Skeletal muscle tissue (tissue), 4 donors: ENCODE results near the gene NR2C2. TPM values are rescaled to one million over a fixed set of nuclear protein-coding genes. Genes with fewer than 3 reads are reported as not detected.

Experiments
- H3K27ac ChIP-seq: one replicate; pipeline ENCODE4 v1.7.0; 2013; ENCODE audit warnings: mild to moderate bottlenecking, low read depth, low read length, inconsistent platforms
- H3K27me3 ChIP-seq, 3 donors: one replicate each; pipeline ENCODE4 v1.7.0; 2013; ENCODE audit warnings: low read length in 3 of 3; ENCODE audit not compliant: control insufficient read depth in 3 of 3, insufficient read depth in 3 of 3
- H3K36me3 ChIP-seq, 3 donors: one replicate each; pipeline ENCODE4 v1.7.0; 2013; ENCODE audit warnings: low read length in 3 of 3; ENCODE audit not compliant: control insufficient read depth in 3 of 3, insufficient read depth in 3 of 3
- H3K4me1 ChIP-seq, 3 donors: one replicate each; pipeline ENCODE4 v1.7.0; 2013; ENCODE audit warnings: low read length in 3 of 3, mild to moderate bottlenecking in 3 of 3; ENCODE audit not compliant: control insufficient read depth in 3 of 3, insufficient read depth in 3 of 3
- H3K4me3 ChIP-seq, 3 donors: one replicate each; pipeline ENCODE4 v1.7.0; 2013; ENCODE audit warnings: low read length in 3 of 3
- H3K9ac ChIP-seq, 3 donors: one replicate each; pipeline ENCODE4 v1.7.0; 2013; ENCODE audit warnings: low read length in 3 of 3, mild to moderate bottlenecking in 3 of 3, moderate library complexity in 2 of 3, low read depth in 1 of 3
- H3K9me3 ChIP-seq, 3 donors: one replicate each; pipeline ENCODE4 v1.7.0; 2013; ENCODE audit warnings: low read length in 3 of 3; ENCODE audit not compliant: control insufficient read depth in 3 of 3
- total RNA-seq: library from RNA; depleted of rRNA; stranded (reverse); fragments of >200 nt; gene quantifications from one replicate; pipeline ENCODE4 v1.2.3, GENCODE V29; 2014
- donor health status: Osteomylitis.

NR2C2 gene
- total RNA-seq, 1 donor from 2014 or later = 27.7 TPM

GRCh38 chr3:14921034-14921616 lies 26.3 kb upstream of the NR2C2 start:
- no peak overlapping the region for H3K9ac ChIP-seq
- no peaks in the 10 kb centered on the region for H3K9me3 ChIP-seq
- peaks cover 0 to 20% (median 7%) of the 10 kb centered on the region in 3 donors for H3K36me3 ChIP-seq
- no peak overlapping the region for H3K4me3 ChIP-seq
- H3K27me3 ChIP-seq = no peaks in the 10 kb centered on the region
- H3K4me1 ChIP-seq = peaks cover 3 to 8% (median 8%) of the 10 kb centered on the region in 3 donors
- no peak overlapping the region for H3K27ac ChIP-seq

- Histone ChIP-seq H3K36me3 (peaks cover 0 to 29% (median 6%) of the 10 kb centered on the region in 3 donors), H3K27me3 (no peaks in the 10 kb centered on the region), H3K4me3 (no peak overlapping the region), H3K4me1 (peaks cover 3 to 8% (median 8%) of the 10 kb centered on the region in 3 donors), H3K9me3 (no peaks in the 10 kb centered on the region), H3K27ac (no peak overlapping the region), H3K9ac (no peak overlapping the region)
Measured at GRCh38 chr3:14921811-14922705, 25.3 kb upstream of the NR2C2 start.

- Histone ChIP-seq H3K4me3 (no peak overlapping the region), H3K27ac (no peak overlapping the region), H3K36me3 (peaks cover 0 to 29% (median 5%) of the 10 kb centered on the region in 3 donors), H3K9ac (no peak overlapping the region), H3K27me3 (no peaks in the 10 kb centered on the region), H3K9me3 (no peaks in the 10 kb centered on the region), H3K4me1 (peaks cover 3 to 8% (median 8%) of the 10 kb centered on the region in 3 donors)
Measured at GRCh38 chr3:14922863-14923262, 24.5 kb upstream of the NR2C2 start.

- H3K9ac ChIP-seq = no peak overlapping the region
- H3K27ac ChIP-seq = no peak overlapping the region
- H3K9me3 ChIP-seq = no peaks in the 10 kb centered on the region
- no peaks in the 10 kb centered on the region for H3K27me3 ChIP-seq
- no peak overlapping the region for H3K4me3 ChIP-seq
- H3K4me1 ChIP-seq = peaks cover 3 to 8% (median 8%) of the 10 kb centered on the region in 3 donors
- peaks cover 0 to 24% (median 5%) of the 10 kb centered on the region in 3 donors for H3K36me3 ChIP-seq
Measured at GRCh38 chr3:14923476-14923875, 23.9 kb upstream of the NR2C2 start.

GRCh38 chr3:14925729-14926591 lies 21.4 kb upstream of the NR2C2 start:
- Histone ChIP-seq H3K9me3 (no peaks in the 10 kb centered on the region), H3K4me1 (peaks cover 3 to 5% (median 5%) of the 10 kb centered on the region in 3 donors), H3K27me3 (no peaks in the 10 kb centered on the region), H3K9ac (no peak overlapping the region), H3K36me3 (peaks cover 0 to 20% (median 5%) of the 10 kb centered on the region in 3 donors), H3K4me3 (no peak overlapping the region), H3K27ac (no peak overlapping the region)

GRCh38 chr3:14926592-14926991 lies 20.8 kb upstream of the NR2C2 start:
- Histone ChIP-seq H3K27me3 (no peaks in the 10 kb centered on the region), H3K9ac (no peak overlapping the region), H3K36me3 (peaks cover 0 to 20% (median 5%) of the 10 kb centered on the region in 3 donors), H3K4me1 (peaks cover 0 to under 1% (median 0%) of the 10 kb centered on the region in 3 donors), H3K27ac (no peak overlapping the region), H3K4me3 (no peak overlapping the region), H3K9me3 (no peaks in the 10 kb centered on the region)

GRCh38 chr3:14927308-14927707 lies 20.1 kb upstream of the NR2C2 start:
- H3K4me3 ChIP-seq = no peak overlapping the region
- no peak overlapping the region for H3K9ac ChIP-seq
- no peaks in the 10 kb centered on the region for H3K27me3 ChIP-seq
- no peak overlapping the region for H3K27ac ChIP-seq
- no peaks in the 10 kb centered on the region for H3K4me1 ChIP-seq
- H3K9me3 ChIP-seq = no peaks in the 10 kb centered on the region
- H3K36me3 ChIP-seq = peaks cover 0 to 20% (median 5%) of the 10 kb centered on the region in 3 donors

- no peaks in the 10 kb centered on the region for H3K27me3 ChIP-seq
- no peaks in the 10 kb centered on the region for H3K4me1 ChIP-seq
- H3K9me3 ChIP-seq = no peaks in the 10 kb centered on the region
- peaks cover 0 to 9% (median 2%) of the 10 kb centered on the region in 3 donors for H3K36me3 ChIP-seq
- H3K9ac ChIP-seq = no peak overlapping the region
- H3K4me3 ChIP-seq = no peak overlapping the region
- no peak overlapping the region for H3K27ac ChIP-seq
Measured at GRCh38 chr3:14929310-14930074, 17.9 kb upstream of the NR2C2 start.

- Histone ChIP-seq H3K9me3 (no peaks in the 10 kb centered on the region), H3K27ac (no peak overlapping the region), H3K27me3 (no peaks in the 10 kb centered on the region), H3K36me3 (no peaks in the 10 kb centered on the region), H3K4me1 (no peaks in the 10 kb centered on the region), H3K9ac (peak overlapping the region in 1 of 3 donors; percentile 2), H3K4me3 (no peak overlapping the region)
Measured at GRCh38 chr3:14933820-14934425, 13.5 kb upstream of the NR2C2 start.
